ENCODE data around the gene RAD51B.
A peak's percentile ranks its signal among the peaks of the same experiment; 100 is the strongest.
"Not testable (repeated sequence)": the region's sequence is repeated elsewhere in the genome, so short reads cannot be mapped to it uniquely, and the experiment has no call there.

The RAD51B gene

DNA sequence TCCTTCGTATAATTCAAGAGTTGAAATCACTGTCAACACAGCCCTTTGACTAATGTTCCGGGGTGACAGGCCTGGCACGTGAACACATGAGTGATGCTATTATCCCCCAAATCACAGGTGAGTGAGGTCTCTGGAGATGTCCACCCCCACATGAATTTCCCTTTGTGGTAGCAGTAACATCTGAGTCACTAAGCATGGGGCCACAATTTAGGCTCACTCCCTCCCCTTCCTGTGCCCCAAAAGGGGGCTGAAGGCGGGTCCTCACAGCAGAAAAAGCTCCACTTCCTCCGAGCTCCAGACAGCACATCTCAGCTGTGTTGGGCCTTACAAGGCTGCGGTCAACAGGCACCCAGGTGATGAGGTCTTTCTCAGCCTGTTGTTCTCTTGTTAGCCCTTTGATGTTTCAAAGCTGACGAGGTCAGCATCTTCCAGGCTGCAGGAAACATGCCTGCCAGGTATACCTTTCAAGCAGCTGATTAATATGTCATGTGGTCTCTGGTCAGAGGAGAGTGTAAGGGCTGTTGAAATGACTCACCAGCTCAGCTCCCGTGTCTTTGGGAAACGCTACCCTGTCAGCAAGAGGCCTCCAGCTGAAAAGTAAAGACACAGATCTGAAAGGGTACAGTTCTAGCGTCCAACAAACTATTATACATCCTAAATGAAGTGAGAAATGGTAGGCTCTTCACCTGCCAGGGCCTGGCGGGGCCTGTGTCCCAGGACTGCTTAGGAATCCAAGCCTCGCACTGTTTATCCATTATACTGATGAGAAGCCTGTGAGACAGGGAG is 866.0 kb downstream of the RAD51B start:
- peak; percentile 76 for DNase-seq

GRCh38 chr14:68686205-68686465 is 866.6 kb downstream of the RAD51B start:
- no peak for DNase-seq

DNA sequence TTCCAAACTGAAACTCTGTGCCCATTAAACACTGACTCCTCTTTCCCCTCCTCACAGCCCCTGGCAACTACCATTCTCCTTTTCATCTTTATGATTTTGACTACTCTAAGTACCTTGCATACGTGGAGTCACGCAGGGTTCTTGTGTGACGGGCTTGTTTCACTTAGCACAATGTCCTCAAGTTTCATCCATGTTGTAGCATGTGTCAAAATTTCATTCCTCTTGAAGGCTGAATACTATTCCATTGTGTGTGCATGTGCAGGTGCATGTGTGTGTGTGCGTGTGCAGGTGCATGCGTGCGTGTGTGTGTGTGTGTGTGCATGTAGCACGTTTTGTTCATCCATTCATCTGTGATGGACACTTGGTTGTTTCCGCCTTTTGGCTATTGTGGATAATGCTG is 867.1 kb downstream of the RAD51B start:
- no peak for DNase-seq

- peak; percentile 97 for DNase-seq
Observed at GRCh38 chr14:68687746-68688145, 868.2 kb downstream of the RAD51B start.

DNA sequence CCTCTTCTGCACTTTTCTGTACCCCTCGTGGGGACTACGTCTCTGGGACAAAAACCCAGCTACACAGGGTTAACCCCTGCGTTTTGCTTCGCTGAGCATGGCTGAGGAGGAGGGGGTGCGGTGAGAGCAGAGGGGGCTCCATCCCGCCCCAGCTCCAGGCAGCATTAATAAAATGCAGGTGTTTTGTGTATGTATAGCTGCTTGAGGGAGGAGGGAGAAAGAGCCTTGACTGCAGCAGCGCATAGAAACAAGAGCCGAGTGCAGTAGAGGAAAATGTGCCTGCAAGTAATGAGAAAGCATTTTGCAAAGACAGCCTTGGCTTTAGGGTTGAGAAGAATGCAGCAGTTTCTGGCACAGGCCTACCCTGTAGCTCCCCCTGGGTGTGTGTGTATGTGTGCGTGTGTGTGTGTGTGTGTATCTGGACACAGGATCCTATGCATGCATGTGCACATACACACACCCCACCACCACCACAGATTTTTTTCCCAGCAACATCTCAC is 869.3 kb downstream of the RAD51B start:
- DNase-seq: peak; percentile 91

DNA sequence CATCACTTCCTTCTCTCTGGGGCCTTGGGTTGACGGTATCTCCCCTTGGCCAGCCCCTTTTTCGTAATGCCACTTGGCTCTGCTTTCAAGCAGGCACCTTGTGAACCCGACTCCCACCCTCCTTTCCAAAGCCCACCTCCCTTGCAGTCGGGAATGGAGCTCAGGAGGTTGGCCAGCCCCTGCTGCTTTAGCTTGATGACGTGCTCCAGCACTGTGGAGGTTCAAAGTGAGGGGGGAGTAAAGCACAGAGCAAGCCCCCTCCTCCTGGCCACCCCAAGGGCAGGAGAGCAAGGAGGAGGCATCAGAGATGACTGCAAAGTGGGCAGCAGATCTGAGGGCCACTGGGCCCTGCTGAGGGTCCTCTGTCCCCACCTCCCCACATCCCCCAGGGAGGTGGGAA is 869.9 kb downstream of the RAD51B start:
- DNase-seq: no peak

GRCh38 chr14:68690089-68690958 is 870.7 kb downstream of the RAD51B start:
- DNase-seq: no peak

- no peak for DNase-seq
Observed at GRCh38 chr14:68691031-68691791, 871.6 kb downstream of the RAD51B start.

GRCh38 chr14:68691792-68692118 is 872.2 kb downstream of the RAD51B start:
- no peak for DNase-seq

DNA sequence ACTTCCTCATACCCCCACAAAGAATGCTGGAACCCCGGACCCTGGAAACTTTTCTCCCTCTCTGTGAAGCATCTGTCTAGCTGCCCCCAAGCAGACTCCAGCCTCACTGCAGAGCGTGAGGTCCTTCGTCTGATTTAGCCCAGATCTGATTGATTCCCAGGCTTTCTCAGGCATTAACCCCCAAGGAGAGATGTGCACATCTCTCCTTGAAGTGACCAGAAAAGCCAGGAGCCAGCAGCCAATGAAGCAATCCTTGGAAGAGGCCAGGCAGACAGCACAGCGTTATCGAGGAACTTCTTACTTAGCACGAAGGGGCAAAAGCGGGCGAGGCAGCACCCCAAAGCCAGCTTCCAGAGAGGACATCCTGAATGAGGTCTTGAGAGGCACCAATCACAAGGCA is 872.6 kb downstream of the RAD51B start:
- DNase-seq: no peak

DNA sequence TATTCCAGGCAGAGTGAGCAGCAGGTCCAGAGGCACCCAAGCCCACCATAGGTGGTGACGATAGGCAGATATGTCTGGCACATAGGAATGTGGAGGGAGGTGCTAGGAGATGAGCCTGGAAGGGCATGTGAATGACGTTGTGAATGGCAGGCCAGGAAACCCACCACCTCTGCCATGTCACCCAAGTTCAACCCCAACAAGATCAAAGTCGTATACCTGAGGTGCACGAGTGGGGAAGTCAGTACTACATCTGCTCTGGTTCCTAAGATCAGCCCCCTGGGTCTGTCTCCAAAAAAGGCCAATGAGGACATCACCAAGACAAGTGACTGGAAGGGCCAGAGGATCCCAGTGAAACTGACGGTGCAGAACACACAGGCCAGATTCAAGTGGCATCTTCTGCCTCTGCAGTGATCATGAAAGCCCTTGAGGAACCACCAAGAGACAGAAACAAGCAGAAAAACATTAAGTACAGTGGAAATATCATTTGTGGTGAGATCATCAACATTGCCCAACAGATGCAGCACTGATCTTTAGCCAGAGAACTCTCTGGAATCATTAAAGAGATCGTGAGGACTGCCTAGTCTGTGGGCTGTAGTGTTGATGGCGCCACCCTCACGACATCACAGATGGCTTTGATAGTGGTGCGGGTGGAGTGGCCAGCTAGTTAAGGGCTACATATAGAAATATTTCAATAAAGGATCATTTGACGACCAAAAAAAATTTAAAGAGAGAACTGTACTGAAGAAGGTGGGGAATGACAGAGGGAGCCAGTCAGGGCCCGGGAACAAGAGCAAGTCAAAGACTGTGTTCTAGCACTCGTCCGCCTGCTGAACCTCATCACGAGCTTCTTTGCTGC is 873.6 kb downstream of the RAD51B start:
- DNase-seq: peak; percentile 80

DNA sequence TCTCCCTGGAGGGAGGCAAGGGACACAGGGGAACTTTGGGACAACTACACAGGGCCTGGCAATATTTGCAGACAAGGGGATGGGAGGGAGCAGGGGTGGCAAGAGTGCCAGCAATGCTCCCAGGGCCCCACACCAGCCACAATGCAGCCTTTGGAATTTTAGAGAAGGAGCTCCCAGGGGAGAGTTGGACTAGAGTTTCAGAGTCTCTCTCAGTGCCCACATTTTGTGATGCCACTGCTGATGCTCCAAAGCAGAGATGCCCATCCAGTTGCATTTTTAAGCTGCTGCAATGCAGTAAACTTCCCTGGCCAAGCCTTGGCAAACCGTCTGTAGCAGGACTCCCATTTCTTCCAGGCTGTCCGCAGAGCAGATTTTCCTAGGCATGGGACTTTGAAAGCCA is 874.3 kb downstream of the RAD51B start:
- no peak for DNase-seq

- peak; percentile 66 for DNase-seq
Observed at GRCh38 chr14:68694516-68695235, 875.1 kb downstream of the RAD51B start.

DNA sequence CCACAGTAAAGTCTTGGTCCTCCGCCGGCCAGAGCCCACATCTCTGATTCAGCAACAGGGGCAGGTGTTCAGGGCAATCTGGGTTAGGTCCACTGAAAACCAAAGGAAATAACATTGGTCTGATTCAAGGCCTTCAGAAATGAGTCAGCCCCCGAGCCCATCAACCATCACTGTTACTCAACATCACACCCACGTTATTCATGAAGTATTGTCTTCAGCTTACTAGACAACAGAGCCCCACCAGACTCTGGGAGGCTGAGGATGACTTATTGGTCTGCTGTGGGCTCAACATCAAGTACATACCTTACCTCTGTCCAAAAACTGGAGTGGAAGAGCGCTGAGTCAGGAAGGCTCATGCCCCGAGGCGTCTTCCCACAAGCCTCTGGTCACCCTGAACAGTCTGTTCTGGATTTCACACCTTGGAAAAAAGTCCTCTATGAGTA is 875.8 kb downstream of the RAD51B start:
- DNase-seq: peak; percentile 100

GRCh38 chr14:68695856-68696255 is 876.3 kb downstream of the RAD51B start:
- no peak for DNase-seq

DNA sequence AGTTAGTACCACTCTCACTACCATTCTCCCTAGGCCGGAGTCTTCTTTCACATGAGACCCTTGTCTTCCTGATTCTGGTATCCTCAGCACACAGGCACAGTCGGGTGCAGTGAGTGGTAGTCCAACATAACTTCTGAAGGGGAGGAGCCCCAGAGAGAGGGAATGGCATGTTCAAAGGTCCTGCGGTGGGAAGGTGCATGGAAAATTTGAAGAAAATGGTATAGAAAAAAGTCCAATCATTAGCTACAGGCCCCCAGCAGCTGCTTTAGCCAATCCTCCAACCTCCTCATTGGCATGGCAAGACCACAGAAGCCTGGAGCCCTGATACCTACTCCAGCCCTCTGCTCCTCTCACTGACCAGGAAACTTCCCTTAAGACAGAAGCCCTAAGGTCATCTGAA is 876.7 kb downstream of the RAD51B start:
- no peak for DNase-seq

DNA sequence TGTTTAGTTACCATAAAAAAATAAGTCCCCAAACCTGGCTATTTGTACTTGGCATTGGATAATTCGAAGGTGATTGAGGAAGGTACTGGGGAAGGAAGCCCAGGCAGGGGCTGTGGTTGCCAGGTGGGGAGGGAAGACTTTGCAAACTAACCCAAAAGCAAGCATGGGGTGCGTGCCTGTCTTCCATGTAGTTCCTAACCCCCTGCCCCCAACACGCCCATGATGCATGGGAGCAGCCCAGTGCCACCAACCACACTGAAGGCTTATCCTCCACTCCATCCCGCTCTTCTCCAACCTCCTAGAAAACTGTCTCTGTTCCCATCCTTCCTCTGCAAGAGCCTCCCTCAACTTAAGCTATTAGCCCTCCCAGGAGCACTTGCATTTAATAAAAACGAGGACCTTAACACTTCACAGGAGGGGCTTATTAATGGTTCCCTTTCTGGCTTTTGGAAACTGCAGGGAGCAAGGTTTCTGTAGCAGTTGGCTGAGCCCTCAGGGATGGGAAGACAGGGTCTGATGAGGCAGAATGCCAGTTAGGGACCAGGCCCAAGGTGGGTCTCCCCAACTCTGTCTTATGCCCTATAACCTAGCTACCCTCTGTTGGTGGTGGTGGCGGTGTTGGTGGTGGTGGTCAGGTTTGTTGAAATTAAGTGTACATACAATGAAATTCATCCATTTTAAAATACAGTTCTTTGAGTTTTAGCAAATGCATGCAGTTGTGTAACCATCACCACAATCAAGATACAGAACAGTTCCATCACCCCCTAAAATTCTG is 877.3 kb downstream of the RAD51B start:
- DNase-seq: no peak

DNA sequence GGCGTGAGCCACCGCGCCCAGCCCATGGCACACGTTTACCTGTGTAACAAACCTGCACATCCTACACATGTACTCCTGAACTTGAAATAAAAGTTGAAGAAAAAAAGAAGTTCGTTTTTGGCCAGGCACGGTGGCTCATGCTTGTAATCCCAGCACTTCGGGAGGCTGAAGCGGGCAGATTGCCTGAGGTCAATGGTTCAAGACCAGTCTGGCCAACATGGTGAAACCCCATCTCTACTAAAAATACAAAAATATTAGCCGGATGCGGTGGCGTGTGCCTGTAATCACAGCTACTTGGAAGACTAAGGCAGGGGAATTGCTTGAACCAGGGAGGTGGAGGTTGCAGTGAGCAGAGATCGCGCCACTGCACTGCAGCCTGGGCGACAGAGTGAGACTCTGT is 879.2 kb downstream of the RAD51B start:
- not testable (repeated sequence) for DNase-seq

DNA sequence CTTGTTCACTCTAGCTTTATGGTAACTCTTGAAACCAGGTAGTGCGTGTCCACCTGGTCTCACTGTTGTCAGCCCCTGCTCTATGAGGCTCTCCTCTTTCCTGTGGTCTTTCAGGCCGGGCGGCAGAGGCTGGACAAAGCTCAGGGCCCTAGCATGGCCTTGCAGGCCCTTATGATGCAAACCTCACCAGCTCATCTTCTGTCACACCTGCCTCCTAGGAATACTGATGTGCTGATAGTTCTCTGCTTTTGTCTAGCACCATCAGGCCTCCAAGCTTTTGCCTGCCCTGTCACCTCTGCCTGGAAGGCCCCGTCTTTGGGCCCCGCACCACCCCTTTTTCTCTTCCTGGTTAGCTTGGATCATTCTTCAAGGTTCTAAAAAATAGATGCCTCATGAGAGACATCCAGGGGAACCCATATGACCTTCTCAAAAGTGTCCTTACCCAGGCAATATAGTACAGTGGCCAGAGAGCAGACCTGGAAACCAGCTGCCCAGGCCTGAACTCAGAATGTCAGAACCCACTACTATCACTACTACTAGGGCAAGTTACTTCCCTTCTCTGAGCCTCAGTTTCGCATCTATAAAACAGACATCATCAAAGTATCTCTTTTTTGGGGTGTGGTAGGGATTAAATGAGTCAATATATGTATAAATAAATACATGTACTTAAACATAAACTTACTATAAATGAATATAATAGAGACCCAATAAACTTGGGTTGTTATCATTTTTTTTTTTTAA is 881.6 kb downstream of the RAD51B start:
- no peak for DNase-seq

- no peak for DNase-seq
Observed at GRCh38 chr14:68702135-68702534, 882.6 kb downstream of the RAD51B start.
